DND-41 (cell line): ENCODE measurements around the gene ARHGAP21.
"Not testable (repeated sequence)": the region's sequence is repeated elsewhere in the genome, so short reads cannot be mapped to it uniquely, and the experiment has no call there.

ENCODE experiments used
- CTCF ChIP-seq: IDR thresholded peaks from 2 replicates; pipeline ENCODE4 v1.5.1; 2012; ENCODE audit warnings: borderline replicate concordance, low read length, moderate library complexity, mild to moderate bottlenecking; ENCODE audit not compliant: poor library complexity, severe bottlenecking; ENCODE audit errors: extremely low read depth
- EZH2 ChIP-seq: IDR thresholded peaks from 3 replicates; pipeline ENCODE4 v1.6.1; 2012; ENCODE audit warnings: borderline replicate concordance, low read depth, mild to moderate bottlenecking, moderate library complexity, low read length, inconsistent platforms; ENCODE audit not compliant: severe bottlenecking

GRCh38 chr10:24621035-24621795, 102.5 kb downstream of the ARHGAP21 start:
- not testable (repeated sequence) for TF ChIP-seq CTCF, EZH2
